ENCODE data around the gene SFMBT2. TPM values are rescaled to one million over a fixed set of nuclear protein-coding genes. Genes with fewer than 3 reads are reported as not detected.

SFMBT2 gene
- total and polyA plus RNA-seq, 2 of the 4 experiments (the other 2 are of a cell fraction): 0.70 to 1.3 TPM

GRCh38 chr10:7230951-7231350, 179.9 kb downstream of the SFMBT2 start:
- no TSS peak for BruUV-seq (replicated peaks)
- no peak overlapping the region for H2AFZ ChIP-seq (replicated peaks; ENCODE audit: low read length, poor library complexity)

More at GRCh38 chr10:7230951-7231350, 179.9 kb downstream of the SFMBT2 start:
- CTCF ChIA-PET: no interaction called here
- intact Hi-C loops (cut with micrococcal nuclease): no loop called here
- H4K20me1 ChIP-seq (ENCODE audit: insufficient read depth, low read length): no peaks in the 10 kb centered on the region
- no peak overlapping the region for H2BK15ac ChIP-seq (ENCODE audit: low read depth, low read length)
- no peak overlapping the region for H3K23ac ChIP-seq (ENCODE audit: low read depth, low read length)
- no peak overlapping the region for H3K4ac ChIP-seq (ENCODE audit: low read depth, low read length)
- in situ Hi-C loops (cut with MboI; ENCODE audit: low sequenced_read_pairs): no loop called here
- no peak overlapping the region for H3K14ac ChIP-seq (replicated peaks; ENCODE audit: low read depth, low read length)
- no peak overlapping the region for H2BK5ac ChIP-seq (ENCODE audit: low read depth, low read length, poor library complexity, severe bottlenecking)
- H3K56ac ChIP-seq (ENCODE audit: extremely low read depth, insufficient read depth, low read length): no peak overlapping the region
- dilution Hi-C loops (cut with HindIII; ENCODE audit: low sequenced_read_pairs, unreplicated experiment): no loop called here
- H4K8ac ChIP-seq (ENCODE audit: low read depth in 2 of 2, low read length in 2 of 2): no peak overlapping the region
- no CpG with 5 or more reads among the region's 4 CpGs for WGBS, 2 experiments (ENCODE audit: extremely low coverage in 2 of 2, insufficient read length in 1 of 2)
- H2AK9ac ChIP-seq (replicated peaks; ENCODE audit: low read depth, low read length, poor library complexity): no peak overlapping the region
- no peaks in the 10 kb centered on the region for H3K9me3 ChIP-seq (ENCODE audit: control insufficient read depth, insufficient read depth, low read length)
- TF ChIP-seq BHLHE40 (IDR thresholded peaks at IDR 0.05; ENCODE audit: low read depth, low read length) (no peak), RFX5 (IDR thresholded peaks at IDR 0.05; ENCODE audit: low read depth, low read length) (no peak), CEBPB (IDR thresholded peaks at IDR 0.05; ENCODE audit: low read depth, low read length) (no peak), RCOR1 (IDR thresholded peaks at IDR 0.05; ENCODE audit: insufficient replicate concordance, low read length) (no peak), MAZ (IDR thresholded peaks at IDR 0.05; ENCODE audit: borderline replicate concordance, low read depth, low read length) (no peak), CTCF (conservative IDR thresholded peaks at IDR 0.05; ENCODE audit: low read depth, low read length) (no peak), MXI1 (IDR thresholded peaks at IDR 0.05; ENCODE audit: borderline replicate concordance, low read depth, low read length) (no peak), FOS (IDR thresholded peaks at IDR 0.05; ENCODE audit: low read depth, low read length) (no peak), NFE2L2 (IDR thresholded peaks at IDR 0.05; ENCODE audit: low read depth, low read length) (no peak), USF2 (IDR thresholded peaks at IDR 0.05; ENCODE audit: low read depth, low read length) (no peak), SMC3 (IDR thresholded peaks at IDR 0.05; ENCODE audit: low read depth, low read length) (no peak), RAD21 (IDR thresholded peaks at IDR 0.05; ENCODE audit: low read length) (no peak), CHD1 (IDR thresholded peaks at IDR 0.05; ENCODE audit: low read depth, low read length) (no peak), POLR2A (IDR thresholded peaks at IDR 0.05; ENCODE audit: low read depth, low read length) (no peak), ELK1 (IDR thresholded peaks at IDR 0.05; ENCODE audit: borderline replicate concordance, low read depth, low read length) (no peak), MAFK (IDR thresholded peaks at IDR 0.05; ENCODE audit: low read depth, low read length) (no peak)
- ATAC-seq (ENCODE audit: low read depth) (no peak), DNase-seq (peak; percentile 28)
- no peak overlapping the region for H3K27ac ChIP-seq (ENCODE audit: insufficient read depth, low read length)
- H3K79me1 ChIP-seq (ENCODE audit: low read depth in 1 of 2, low read length in 2 of 2): no peaks in the 10 kb centered on the region
- H4K5ac ChIP-seq (ENCODE audit: low read depth, low read length): no peak overlapping the region
- H2BK120ac ChIP-seq (ENCODE audit: low read depth, low read length): no peak overlapping the region
- no peak overlapping the region for H3K18ac ChIP-seq (ENCODE audit: low read depth, low read length)
- H3K4me3 ChIP-seq (ENCODE audit: insufficient read depth, low read depth, low read length): no peak overlapping the region
- POLR2A ChIA-PET (ENCODE audit: unreplicated experiment): no interaction called here
- H3K4me1 ChIP-seq (ENCODE audit: control insufficient read depth, insufficient read depth, low read length): no peaks in the 10 kb centered on the region
- H3K9ac ChIP-seq (ENCODE audit: low read depth, low read length): no peak overlapping the region
- no peak overlapping the region for H2BK20ac ChIP-seq (ENCODE audit: low read depth, low read length)
- H3K9me1 ChIP-seq (ENCODE audit: insufficient read depth, low read length): no peaks in the 10 kb centered on the region
- H3K4me2 ChIP-seq (ENCODE audit: low read depth, low read length): no peak overlapping the region
- H4K91ac ChIP-seq (ENCODE audit: insufficient read depth, low read depth, low read length): no peak overlapping the region
- H2AK5ac ChIP-seq (ENCODE audit: low read depth, low read length): no peak overlapping the region
- no peaks in the 10 kb centered on the region for H3K36me3 ChIP-seq (ENCODE audit: control insufficient read depth, insufficient read depth, low read length)
- no peaks in the 10 kb centered on the region for H3K27me3 ChIP-seq (ENCODE audit: control insufficient read depth, insufficient read depth, low read length)

All from IMR-90 (cell line).